ENCODE results near the gene SLIT3.

DNA sequence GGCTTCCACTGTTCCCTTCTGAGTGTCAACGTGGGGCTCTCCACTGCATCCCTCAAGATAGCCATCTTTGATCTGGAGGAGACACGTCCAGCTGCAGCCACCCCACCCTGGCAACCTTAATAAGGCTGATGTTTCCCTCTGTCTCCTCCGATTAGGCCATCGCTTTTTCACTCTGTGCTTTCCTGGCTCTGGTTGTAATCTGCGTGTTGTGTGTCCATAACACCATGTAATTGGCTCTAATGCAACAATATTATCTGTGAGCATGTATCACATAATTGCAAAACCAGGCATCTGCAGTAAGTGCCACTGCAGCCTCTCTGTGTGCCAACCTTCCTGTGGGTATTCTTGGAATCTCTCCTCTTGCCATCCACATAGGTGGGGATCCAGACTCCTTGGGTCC lies 471.9 kb downstream of the SLIT3 start:
- TF ChIP-seq CTCF (conservative IDR thresholded peaks at IDR 0.05; ENCODE audit: low read depth in 2 of 2), result no peak
- TF ChIP-seq ZNF114 (CRISPR knock-in tag; IDR thresholded peaks at IDR 0.05), result no peak
- no peak for TF ChIP-seq EZH2 (IDR thresholded peaks at IDR 0.05; ENCODE audit: low read depth, unreplicated experiment)

Measured in GM23338 (cell line).